Loucy (cell line): Measurements from ENCODE around the gene MCC.

Source experiments
- H2AFZ ChIP-seq: fragments of 200-600 bp; sonication (generic); 2 replicates; pipeline ENCODE4 v1.6.0; 2016; ENCODE audit warnings: antibody characterized with exemption, mild to moderate bottlenecking, low read length, moderate library complexity
- H3F3A ChIP-seq: fragments of 200-600 bp; 2 replicates; pipeline ENCODE4 v1.6.0; 2016; ENCODE audit warnings: antibody characterized with exemption, low read depth, mild to moderate bottlenecking
- H3K27me3 ChIP-seq: fragments of 200-600 bp; sonication (generic); 2 replicates; pipeline ENCODE4 v1.6.1; 2014; ENCODE audit warnings: low read length, mild to moderate bottlenecking; ENCODE audit not compliant: insufficient read depth, poor library complexity, severe bottlenecking
- H3K36me3 ChIP-seq: fragments of 200-600 bp; sonication (generic); 2 replicates; pipeline ENCODE4 v1.6.1; 2016; ENCODE audit warnings: low read length; ENCODE audit not compliant: insufficient read depth
- H3K4me1 ChIP-seq: fragments of 200-600 bp; sonication (generic); 2 replicates; pipeline ENCODE4 v1.5.1; 2014; ENCODE audit warnings: low read length, mild to moderate bottlenecking; ENCODE audit not compliant: insufficient read depth, poor library complexity, severe bottlenecking
- H3K4me2 ChIP-seq: fragments of 200-600 bp; sonication (generic); 2 replicates; pipeline ENCODE4 v1.6.0; 2014; ENCODE audit warnings: antibody characterized with exemption, low read length, low read depth, mild to moderate bottlenecking; ENCODE audit not compliant: poor library complexity, severe bottlenecking
- H3K4me3 ChIP-seq: fragments of 200-600 bp; sonication (generic); 2 replicates; pipeline ENCODE4 v1.5.1; 2014; ENCODE audit warnings: low read length, mild to moderate bottlenecking, mixed read lengths; ENCODE audit not compliant: poor library complexity, severe bottlenecking
- H3K79me2 ChIP-seq: fragments of 200-600 bp; sonication (generic); 2 replicates; pipeline ENCODE4 v1.6.1; 2014; ENCODE audit warnings: low read length; ENCODE audit not compliant: insufficient read depth
- H3K9ac ChIP-seq: fragments of 200-600 bp; sonication (generic); 2 replicates; pipeline ENCODE4 v1.6.0; 2014; ENCODE audit warnings: mild to moderate bottlenecking, low read depth, low read length, moderate library complexity; ENCODE audit not compliant: poor library complexity, severe bottlenecking
- H3K9me2 ChIP-seq: fragments of 200-600 bp; sonication (generic); replicated peaks from 2 replicates; pipeline ENCODE4 v1.6.1; 2016; ENCODE audit warnings: low read depth, low read length, mixed read lengths
- H3K9me3 ChIP-seq: fragments of 200-600 bp; sonication (generic); 2 replicates; pipeline ENCODE4 v1.6.1; 2014; ENCODE audit warnings: mild to moderate bottlenecking, antibody characterized with exemption, low read length, low read depth; ENCODE audit not compliant: insufficient read depth
- H4K20me1 ChIP-seq: fragments of 200-600 bp; sonication (generic); 2 replicates; pipeline ENCODE4 v1.6.0; 2014; ENCODE audit warnings: antibody characterized with exemption, low read length, mild to moderate bottlenecking; ENCODE audit not compliant: insufficient read depth, poor library complexity, severe bottlenecking
- CTCF ChIP-seq: fragments of 200-600 bp; sonication (generic); conservative IDR thresholded peaks from 2 replicates; pipeline ENCODE4 v1.5.1; 2014; ENCODE audit warnings: mild to moderate bottlenecking, antibody characterized with exemption, low read length
- EZH2phosphoT487 ChIP-seq: fragments of 200-600 bp; IDR thresholded peaks from 2 replicates; pipeline ENCODE4 v1.6.1; 2018; ENCODE audit warnings: antibody characterized with exemption, mild to moderate bottlenecking, moderate library complexity, borderline replicate concordance

Gene MCC

GRCh38 chr5:113164021-113164420 is 324.2 kb downstream of the MCC start:
- Histone ChIP-seq H3K27me3 (no peaks in the 10 kb centered on the region), H3K4me1 (peaks cover 12% of the 10 kb centered on the region), H2AFZ (no peak overlapping the region), H3K9me3 (no peaks in the 10 kb centered on the region), H3F3A (no peaks in the 10 kb centered on the region), H3K79me2 (0 out of 2 replicates have a peak, but pooled peaks cover 3% of the 10 kb centered on the region), H3K9ac (no peak overlapping the region), H3K9me2 (no peaks in the 10 kb centered on the region), H3K4me2 (no peak overlapping the region), H3K36me3 (no peaks in the 10 kb centered on the region), H3K4me3 (no peak overlapping the region), H4K20me1 (no peaks in the 10 kb centered on the region)
- TF ChIP-seq EZH2phosphoT487 (no peak), CTCF (no peak)

- Histone ChIP-seq H3K4me1 (peaks cover 12% of the 10 kb centered on the region), H3K9me3 (no peaks in the 10 kb centered on the region), H3K79me2 (0 out of 2 replicates have a peak, but pooled peaks cover 3% of the 10 kb centered on the region), H3K4me3 (no peak overlapping the region), H3K9me2 (no peaks in the 10 kb centered on the region), H4K20me1 (no peaks in the 10 kb centered on the region), H3K4me2 (no peak overlapping the region), H3K36me3 (no peaks in the 10 kb centered on the region), H3K9ac (no peak overlapping the region), H3K27me3 (no peaks in the 10 kb centered on the region), H3F3A (no peaks in the 10 kb centered on the region), H2AFZ (no peak overlapping the region)
- TF ChIP-seq CTCF (no peak), EZH2phosphoT487 (no peak)
These were observed 324.9 kb downstream of the MCC start for GRCh38 chr5:113163328-113163727.

- Histone ChIP-seq H3K9ac (no peak overlapping the region), H2AFZ (no peak overlapping the region), H3K79me2 (0 out of 2 replicates have a peak, but pooled peaks cover under 1% of the 10 kb centered on the region), H3K4me3 (no peak overlapping the region), H3K9me3 (no peaks in the 10 kb centered on the region), H3K9me2 (no peaks in the 10 kb centered on the region), H3K27me3 (no peaks in the 10 kb centered on the region), H3K4me2 (no peak overlapping the region), H3K36me3 (no peaks in the 10 kb centered on the region), H3F3A (no peaks in the 10 kb centered on the region), H3K4me1 (peaks cover 12% of the 10 kb centered on the region), H4K20me1 (no peaks in the 10 kb centered on the region)
- TF ChIP-seq CTCF (no peak), EZH2phosphoT487 (no peak)
These were observed 325.5 kb downstream of the MCC start for GRCh38 chr5:113162770-113163169.
